H4 (cell line): ENCODE results near the gene NPTXR. TPM values are rescaled to one million over a fixed set of nuclear protein-coding genes. Genes with fewer than 3 reads are reported as not detected.
A peak's percentile ranks its signal among the peaks of the same experiment; 100 is the strongest.

Source experiments
- DNase-seq: peaks from one replicate; pipeline ENCODE4 v3.0.0-alpha.2; 2015; ENCODE audit warnings: low spot score
- total RNA-seq: library from RNA; depleted of rRNA; stranded (reverse); fragments of >200 nt; shearing (Covaris generic); gene quantifications from 2 replicates; pipeline ENCODE4 v1.2.3, GENCODE V29; 2014; rRNA removed

The NPTXR gene
- total RNA-seq: 3.1 and 4.1 TPM in 2 replicates

GRCh38 chr22:38843657-38844314 lies at the start of gene NPTXR:
TSS of gene NPTXR (minus strand) at chr22:38844028.
- peak; percentile 40 for DNase-seq

- DNase-seq: no peak
Observed at GRCh38 chr22:38891256-38891655, 47.4 kb upstream of the NPTXR start.

- no peak for DNase-seq
Observed at GRCh38 chr22:38890377-38890776, 46.5 kb upstream of the NPTXR start.

- no peak for DNase-seq
Observed at GRCh38 chr22:38886333-38886732, 42.5 kb upstream of the NPTXR start.

GRCh38 chr22:38882972-38883622 lies 39.3 kb upstream of the NPTXR start:
- no peak for DNase-seq

GRCh38 chr22:38881997-38882879 lies 38.4 kb upstream of the NPTXR start:
- no peak for DNase-seq

- peak; percentile 68 for DNase-seq
Observed at GRCh38 chr22:38881464-38881871, 37.6 kb upstream of the NPTXR start.

- no peak for DNase-seq
Observed at GRCh38 chr22:38879961-38880360, 36.1 kb upstream of the NPTXR start.

GRCh38 chr22:38879108-38879729 lies 35.4 kb upstream of the NPTXR start:
- no peak for DNase-seq

GRCh38 chr22:38878001-38878400 lies 34.2 kb upstream of the NPTXR start:
- no peak for DNase-seq

GRCh38 chr22:38874529-38875222 lies 30.8 kb upstream of the NPTXR start:
- DNase-seq: no peak

GRCh38 chr22:38873469-38874411 lies 29.9 kb upstream of the NPTXR start:
- DNase-seq: peak; percentile 4

GRCh38 chr22:38872831-38873248 lies 29.0 kb upstream of the NPTXR start:
- DNase-seq: peak; percentile 3

- peak; percentile 77 for DNase-seq
Observed at GRCh38 chr22:38872172-38872830, 28.5 kb upstream of the NPTXR start, which contains the start of gene CBX6. TSS of gene CBX6 (minus strand) at chr22:38872216. CDS start at chr22:38872190, 26 bp downstream.

- DNase-seq: no peak
Observed at GRCh38 chr22:38871360-38872171, 27.7 kb upstream of the NPTXR start.

GRCh38 chr22:38870791-38871359 lies 27.0 kb upstream of the NPTXR start:
- DNase-seq: no peak

GRCh38 chr22:38870312-38870741 lies 26.5 kb upstream of the NPTXR start:
- DNase-seq: peak; percentile 80

- DNase-seq: no peak
Observed at GRCh38 chr22:38869663-38870062, 25.8 kb upstream of the NPTXR start.
